Inferior parietal cortex (tissue), 1 donor: ENCODE data around the gene ERP27.

Source experiments
- DNase-seq: peaks from one replicate; pipeline ENCODE4 v3.0.0-alpha.2; 2016; ENCODE audit errors: extremely low spot score

Gene ERP27

DNA sequence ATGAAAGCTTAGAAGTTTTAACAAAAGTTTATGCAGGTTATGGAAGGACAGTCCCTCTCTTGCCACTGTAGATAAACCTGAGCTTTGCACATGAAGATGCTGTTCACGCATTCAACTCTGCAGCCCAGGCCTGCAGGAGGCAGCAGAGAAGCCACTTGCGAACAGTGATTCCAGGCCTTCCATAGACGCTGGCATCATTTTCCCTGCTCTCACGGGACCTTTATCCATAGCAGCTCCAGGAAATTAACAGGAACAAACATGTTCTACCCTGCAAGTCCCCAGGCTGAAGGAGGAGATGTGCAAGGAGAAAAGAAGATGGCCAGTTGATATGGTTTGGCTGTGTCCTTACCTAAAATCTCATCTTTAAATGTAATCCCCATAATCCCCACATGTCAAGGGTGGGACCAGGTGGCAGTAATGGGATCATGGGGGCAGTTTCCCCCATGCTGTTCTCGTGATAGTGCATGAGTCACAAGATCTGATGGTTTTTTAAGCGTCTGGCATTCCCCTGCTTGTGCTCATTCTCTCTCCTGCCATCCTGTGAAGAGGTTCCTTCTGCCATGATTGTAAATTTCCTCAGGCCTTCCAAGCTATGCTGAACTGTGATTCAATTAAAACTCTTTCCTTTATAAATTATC lies 2.0 kb downstream of the ERP27 start:
- DNase-seq: no peak

DNA sequence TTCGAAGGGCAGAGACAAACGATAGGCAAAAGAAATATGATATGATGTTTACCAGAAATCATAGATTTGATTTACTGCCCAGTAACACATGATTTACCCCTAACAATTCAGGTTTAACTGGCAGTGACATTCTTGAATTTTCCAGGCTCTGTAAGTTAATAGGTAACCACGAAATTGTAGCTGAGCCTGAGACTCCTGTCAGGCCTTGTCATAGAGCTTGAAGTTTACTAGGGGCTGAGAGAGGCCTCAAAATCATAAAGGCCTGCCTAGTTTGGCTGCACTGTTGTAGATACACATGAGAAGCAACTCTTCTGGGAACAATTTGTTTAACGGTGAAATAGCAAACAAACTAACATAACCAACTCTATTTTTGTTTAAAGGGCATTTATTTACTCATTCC lies 3.3 kb downstream of the ERP27 start:
- DNase-seq: no peak

DNA sequence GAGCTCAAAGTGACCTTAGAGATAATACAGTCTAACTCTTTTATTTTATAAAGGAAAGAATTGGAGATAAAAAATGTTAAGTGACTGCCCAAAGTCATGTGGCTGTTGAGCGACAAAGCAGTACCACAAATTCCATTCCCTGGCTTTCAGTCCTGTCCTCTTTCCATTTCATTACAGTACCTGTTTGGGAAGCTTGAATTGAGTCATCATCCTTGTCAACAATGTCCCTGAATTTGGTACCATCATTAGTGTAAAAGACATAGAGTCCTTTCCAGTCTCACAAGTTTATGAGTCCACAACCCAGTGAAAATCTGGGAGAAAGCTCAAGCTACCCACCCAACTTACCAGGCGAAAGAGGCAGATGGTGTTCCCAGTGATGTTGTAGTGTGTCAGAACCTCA lies 3.8 kb downstream of the ERP27 start:
- no peak for DNase-seq

GRCh38 chr12:14931791-14932560 lies 6.4 kb downstream of the ERP27 start:
- no peak for DNase-seq

DNA sequence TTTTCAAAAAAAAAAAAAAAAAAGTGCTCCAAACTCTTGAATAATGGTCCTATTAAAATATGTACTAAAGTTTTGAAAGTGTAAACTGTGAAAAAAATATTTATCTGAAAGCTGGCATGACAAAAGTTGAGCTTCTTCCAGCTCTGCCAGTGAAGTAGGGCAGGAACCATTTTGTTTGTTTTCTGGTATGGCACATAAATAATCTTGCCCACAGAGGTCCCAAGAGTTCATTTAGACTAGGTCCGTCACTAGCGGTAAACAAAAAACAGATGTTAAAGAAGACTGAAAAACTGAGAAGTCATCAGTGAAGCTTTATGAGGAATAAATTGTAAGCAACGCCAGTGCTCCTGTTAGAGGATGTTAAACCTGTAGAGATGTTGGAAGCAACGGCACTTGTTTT lies 7.0 kb downstream of the ERP27 start:
- DNase-seq: no peak

- no peak for DNase-seq
These were observed 8.0 kb downstream of the ERP27 start for GRCh38 chr12:14930299-14930698.

DNA sequence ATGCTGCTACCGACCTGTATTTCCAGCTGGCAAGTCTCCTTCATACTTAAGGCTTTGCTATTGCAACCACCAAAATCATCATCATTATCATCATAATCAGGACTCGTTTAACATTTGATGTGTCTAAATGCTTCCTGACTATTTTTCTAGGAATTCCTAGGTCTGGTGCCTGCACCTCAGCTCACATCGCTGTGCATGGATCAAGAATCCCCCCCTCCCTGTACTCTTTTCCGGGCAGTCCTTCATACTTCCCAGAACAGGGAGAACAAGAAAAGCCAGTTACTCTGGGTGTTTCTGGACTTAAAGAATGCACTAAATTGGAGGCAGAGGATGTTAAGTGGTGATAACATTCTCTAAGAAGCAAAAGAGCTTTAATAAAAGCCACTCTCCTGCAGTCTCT lies 9.4 kb downstream of the ERP27 start:
- no peak for DNase-seq

GRCh38 chr12:14927267-14927666 lies 11.1 kb downstream of the ERP27 start:
- no peak for DNase-seq

GRCh38 chr12:14924541-14924940 lies 13.8 kb downstream of the ERP27 start:
- DNase-seq: no peak

DNA sequence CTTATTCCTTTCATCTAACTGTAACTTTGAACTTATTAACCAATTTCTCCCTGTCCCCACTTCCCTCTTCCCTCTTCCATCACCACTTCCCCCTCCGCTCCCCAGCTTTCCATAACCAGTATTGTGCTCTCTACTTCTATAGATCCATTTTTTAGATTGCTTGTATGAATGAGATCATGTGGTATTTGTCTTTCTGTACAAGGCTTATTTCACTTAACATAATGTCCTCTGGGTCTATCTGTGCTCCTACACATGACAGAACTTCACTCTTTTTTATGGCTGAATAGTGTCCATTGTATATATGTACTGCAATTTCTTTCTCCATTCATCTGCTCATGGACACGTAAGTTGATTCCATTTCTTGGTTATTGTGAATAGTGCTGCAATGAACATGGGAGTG lies 14.4 kb downstream of the ERP27 start:
- DNase-seq: no peak

DNA sequence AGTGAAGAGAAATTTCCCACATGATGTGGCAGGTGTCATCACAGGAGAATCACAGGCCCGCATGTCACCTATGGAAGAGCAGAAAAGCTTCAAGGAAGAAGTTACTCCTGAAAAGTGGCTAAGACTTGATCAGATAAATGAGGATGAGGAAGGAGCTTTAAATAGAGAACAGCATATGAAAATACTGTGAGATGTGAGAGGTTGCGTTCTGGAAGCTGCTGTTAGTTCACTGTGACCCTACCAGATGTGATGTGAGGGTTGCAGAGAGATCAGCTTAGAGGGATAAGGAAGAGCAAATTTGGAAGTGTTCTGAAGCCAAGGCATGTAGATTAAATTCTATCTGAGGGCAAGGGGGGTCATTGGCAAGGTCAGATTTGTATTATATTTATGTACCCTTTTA lies 17.1 kb downstream of the ERP27 start:
- DNase-seq: no peak

GRCh38 chr12:14920475-14921126 lies 17.7 kb downstream of the ERP27 start:
- no peak for DNase-seq

GRCh38 chr12:14919455-14919854 lies 18.9 kb downstream of the ERP27 start:
- no peak for DNase-seq

GRCh38 chr12:14915736-14916135 lies 22.6 kb downstream of the ERP27 start:
- DNase-seq: no peak

GRCh38 chr12:14913381-14913781 lies 25.0 kb downstream of the ERP27 start:
- DNase-seq: no peak

- DNase-seq: no peak
These were observed 27.2 kb downstream of the ERP27 start for GRCh38 chr12:14911131-14911530.

DNA sequence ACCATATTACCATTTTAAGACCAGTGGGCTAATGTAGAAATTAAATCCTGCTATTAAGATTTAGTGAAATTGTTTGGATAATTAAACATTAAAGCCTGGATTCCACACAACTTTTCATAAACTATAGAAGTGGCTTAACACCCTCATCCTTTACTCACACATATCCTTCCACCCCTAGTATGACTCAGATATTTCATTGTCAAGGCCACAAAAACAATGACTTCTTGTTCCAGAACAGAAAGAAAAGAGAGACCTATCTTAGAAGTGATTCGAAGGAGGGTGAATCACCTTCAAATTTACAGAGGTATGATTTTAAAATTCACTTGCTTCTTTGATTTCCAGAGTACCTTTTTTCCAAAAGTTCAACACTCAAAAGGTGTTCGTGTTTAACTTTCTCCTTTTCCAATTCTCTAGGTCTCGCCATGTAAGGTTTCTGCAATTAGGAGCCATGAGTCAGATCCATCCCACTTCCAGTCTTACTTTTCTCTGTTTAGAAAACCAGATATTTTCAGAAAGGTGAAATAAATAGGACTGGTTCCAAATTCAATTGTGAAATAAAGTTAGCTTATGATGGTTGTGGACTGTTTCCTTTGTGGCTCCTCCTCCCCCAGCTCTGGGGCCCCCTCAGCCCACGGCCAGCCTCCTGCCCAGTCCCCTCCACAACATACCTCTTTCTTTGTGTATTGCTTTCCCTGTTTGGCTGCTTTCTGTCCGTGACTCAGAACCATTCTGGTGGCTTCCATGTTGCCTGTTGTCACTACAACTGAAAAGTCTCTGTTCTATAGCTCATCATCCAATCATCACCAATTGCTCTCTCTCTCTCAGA lies 28.0 kb downstream of the ERP27 start:
- DNase-seq: no peak

GRCh38 chr12:14907953-14908352 lies 30.4 kb downstream of the ERP27 start:
- no peak for DNase-seq

DNA sequence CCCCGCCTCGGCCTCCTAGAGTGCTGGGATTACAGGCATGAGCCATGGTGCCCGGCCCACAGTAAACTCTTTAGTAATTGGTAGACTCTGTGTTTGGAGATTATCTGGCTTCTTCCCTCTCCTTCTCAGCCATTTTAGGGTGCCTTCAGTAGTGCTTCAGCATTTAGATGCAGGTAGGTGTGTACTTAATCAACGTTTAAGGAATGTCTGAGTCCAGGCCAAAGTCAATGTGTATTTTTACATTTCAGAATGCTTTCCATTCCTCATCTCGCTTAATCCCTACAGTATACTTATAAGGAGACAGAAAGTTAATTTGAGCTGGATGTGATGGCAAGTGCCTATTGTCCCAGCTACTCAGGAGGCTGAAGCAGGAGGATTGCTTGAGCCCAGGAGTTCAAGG lies 32.2 kb downstream of the ERP27 start:
- DNase-seq: no peak

- no peak for DNase-seq
These were observed 32.9 kb downstream of the ERP27 start for GRCh38 chr12:14905269-14906004.

DNA sequence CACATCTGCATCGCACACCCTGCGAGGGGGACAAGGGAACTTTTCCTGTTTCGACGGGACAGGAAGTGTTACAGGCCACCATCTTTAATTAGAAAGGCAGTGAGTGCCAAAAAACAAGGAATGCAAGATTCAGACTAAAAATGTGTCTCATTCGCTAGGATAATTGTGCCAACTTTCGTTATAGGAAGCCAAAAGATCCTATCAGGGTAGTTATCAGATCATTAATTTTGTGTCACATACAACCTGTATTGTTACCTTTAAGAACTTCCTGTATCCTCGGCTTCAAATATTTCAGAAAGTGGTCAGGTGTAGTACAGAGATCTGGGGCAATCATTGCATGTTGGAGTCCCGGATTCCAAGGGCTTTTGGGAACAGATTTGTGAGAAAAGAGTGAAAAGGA lies 33.5 kb downstream of the ERP27 start:
- DNase-seq: no peak
